ENCODE data around the gene JARID2. TPM values are rescaled to one million over a fixed set of nuclear protein-coding genes. Genes with fewer than 3 reads are reported as not detected.

JARID2 gene
- total and polyA plus RNA-seq, 2 of the 8 experiments (the other 6 are each of a cell fraction or from before 2014, with no cell fraction given) = 60.1 to 239 TPM

DNA sequence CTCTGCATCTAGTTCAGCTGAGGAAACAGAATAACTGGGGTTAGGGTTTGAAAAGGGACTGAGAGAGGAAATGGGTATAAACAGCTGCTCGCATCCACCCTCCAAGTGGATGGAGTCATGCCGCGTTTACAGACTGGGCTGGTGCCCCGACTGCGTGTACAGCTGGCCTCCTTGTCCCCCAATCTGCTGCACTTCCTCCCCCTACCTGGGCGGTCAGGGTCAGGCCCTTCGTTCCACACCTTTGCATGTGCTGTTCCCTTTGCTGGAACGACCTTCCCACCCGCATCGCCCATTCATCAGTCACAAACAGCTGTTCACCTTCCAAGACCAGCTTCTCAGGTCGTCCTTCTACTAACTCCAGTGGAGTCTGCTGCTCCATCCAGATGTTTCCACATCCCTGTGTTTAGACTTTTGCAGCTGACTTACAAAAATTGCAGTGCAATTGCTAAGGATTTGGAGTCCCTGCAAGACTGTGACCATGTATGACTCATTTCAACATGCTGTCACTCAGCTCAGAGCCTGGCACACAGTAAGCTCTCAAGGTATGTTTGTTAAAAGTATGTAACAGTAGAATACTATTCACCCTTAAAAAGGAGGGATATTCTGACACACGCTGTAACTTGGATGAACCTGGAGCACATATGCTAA is 287.6 kb downstream of the JARID2 start:
- Histone ChIP-seq H3K23me2 (ENCODE audit: low read depth, low read length) (no peaks in the 10 kb centered on the region), H3K14ac (ENCODE audit: insufficient read length) (no peak overlapping the region), H3K4me2 (ENCODE audit: insufficient read depth in 1 of 2, low read depth in 2 of 2, low read length in 2 of 2) (no peak overlapping the region), H4K8ac (ENCODE audit: extremely low read depth, insufficient read depth, low read length) (no peak overlapping the region), H3K4me1 (replicated peaks in 1 of 4; ENCODE audit: control insufficient read depth in 3 of 4, insufficient read depth in 4 of 4, low read length in 3 of 4) (no peaks in the 10 kb centered on the region), H2BK20ac (ENCODE audit: low read length) (no peak overlapping the region), H3K79me1 (ENCODE audit: low read depth, low read length) (peaks cover 2% of the 10 kb centered on the region; the same call in 1 of the 2 replicates), H4K5ac (ENCODE audit: insufficient read length, low read depth, low read length) (no peak overlapping the region), H2BK120ac (replicated peaks; ENCODE audit: low read depth, low read length) (no peak overlapping the region), H2BK12ac (ENCODE audit: low read depth, low read length) (no peak overlapping the region), H3K23ac (ENCODE audit: insufficient read length) (no peak overlapping the region), H3K4me3 (ENCODE audit: extremely low read depth in 1 of 4, insufficient read depth in 2 of 4, low read depth in 3 of 4, low read length in 4 of 4) (no peak overlapping the region), H3K9me3 (ENCODE audit: insufficient read depth in 2 of 2, low read depth in 1 of 2, low read length in 1 of 2) (no peaks in the 10 kb centered on the region), H3K27me3 (replicated peaks in 1 of 4; ENCODE audit: control insufficient read depth in 3 of 4, extremely low read depth in 1 of 4, insufficient read depth in 3 of 4, low read length in 3 of 4) (no peaks in the 10 kb centered on the region), H3K79me2 (ENCODE audit: control insufficient read depth in 1 of 2, insufficient read depth in 2 of 2, low read length in 2 of 2) (no peaks in the 10 kb centered on the region), H2AFZ (ENCODE audit: low read length) (no peak overlapping the region), H3K27ac (ENCODE audit: low read depth, low read length) (no peak overlapping the region), H2BK5ac (ENCODE audit: low read depth, low read length) (no peak overlapping the region), H3K36me3 (ENCODE audit: control insufficient read depth in 2 of 4, insufficient read depth in 4 of 4, low read length in 3 of 4) (no peaks in the 10 kb centered on the region; a peak in 2 of 8 replicates), H3K4ac (replicated peaks; ENCODE audit: insufficient read length, low read depth, low read length) (no peak overlapping the region), H4K20me1 (replicated peaks in 1 of 2; ENCODE audit: control insufficient read depth in 1 of 2, insufficient read depth in 2 of 2, low read length in 2 of 2) (no peaks in the 10 kb centered on the region), H3K18ac (ENCODE audit: extremely low read depth, low read length) (no peak overlapping the region), H3K9ac (replicated peaks in 1 of 4; ENCODE audit: extremely low read depth in 1 of 4, low read depth in 3 of 4, low read length in 3 of 4) (no peak overlapping the region), H3K56ac (replicated peaks; ENCODE audit: insufficient read length, low read depth, low read length) (no peak overlapping the region), H2BK15ac (ENCODE audit: low read length) (no peak overlapping the region), H2AK5ac (ENCODE audit: low read depth, low read length) (no peak overlapping the region), H4K91ac (replicated peaks; ENCODE audit: insufficient read length, low read length) (no peak overlapping the region)
- FAIRE-seq (no peak), DNase-seq (ENCODE audit: low read depth in 1 of 2, low spot score in 2 of 2) (peak in 1 of 2 experiments; percentile 37)
- ChIA-PET CTCF (ENCODE audit: partially characterized antibody) (interaction anchor here (0.7 to 3.3 kb wide), 3 partner anchors 10 to 91 kb away, joined by 3 to 11 read pairs (median 4); no protein-coding TSS in a partner anchor), POLR2A (ENCODE audit: partially characterized antibody) (interaction anchor here (1.1 to 1.5 kb wide), 3 partner anchors 10 to 125 kb away, joined by 3 to 5 read pairs (median 4); no protein-coding TSS in a partner anchor)
- WGBS, 2 experiments (ENCODE audit: extremely low coverage in 1 of 2, insufficient coverage in 1 of 2, insufficient read length in 1 of 2, insufficient replicate concordance in 2 of 2, low coverage in 1 of 2, low lambda C conversion rate in 2 of 2, missing lambda C conversion rate in 1 of 2) = 89% methylated on average over 11 of the region's 12 CpGs; no CpG with 5 or more reads in 1 of the 2 experiments
- TF ChIP-seq FOSL1 (IDR thresholded peaks at IDR 0.05; ENCODE audit: insufficient read depth, low read depth, low read length) = no peak
- no peak for TF ChIP-seq SIX5 (IDR thresholded peaks at IDR 0.05; ENCODE audit: low read depth, low read length)
- no peak for TF ChIP-seq CBX5 (IDR thresholded peaks at IDR 0.05; ENCODE audit: low read depth, low read length)
- no peak for TF ChIP-seq RXRA (IDR thresholded peaks at IDR 0.05; ENCODE audit: insufficient read depth, low read depth, low read length)
- TF ChIP-seq EGR1 (IDR thresholded peaks at IDR 0.05; ENCODE audit: borderline replicate concordance, low read depth, low read length) = no peak
- TF ChIP-seq SP4 (IDR thresholded peaks at IDR 0.05; ENCODE audit: low read length) = no peak
- TF ChIP-seq ASH2L (IDR thresholded peaks at IDR 0.05; ENCODE audit: low read length) = no peak
- TF ChIP-seq TBP (IDR thresholded peaks at IDR 0.05; ENCODE audit: low read depth, low read length) = no peak
- TF ChIP-seq SIRT6 (IDR thresholded peaks at IDR 0.05; ENCODE audit: low read length) = no peak
- TF ChIP-seq SUZ12 (IDR thresholded peaks at IDR 0.05; ENCODE audit: low read length) = no peak
- TF ChIP-seq PHF8 (conservative IDR thresholded peaks at IDR 0.05; ENCODE audit: low read depth, low read length) = no peak
- TF ChIP-seq BACH1 (IDR thresholded peaks at IDR 0.05; ENCODE audit: low read length) = no peak
- TF ChIP-seq SP1 (IDR thresholded peaks at IDR 0.05; ENCODE audit: low read depth, low read length) = no peak
- TF ChIP-seq SP2 (IDR thresholded peaks at IDR 0.05; ENCODE audit: low read length) = no peak
- no peak for TF ChIP-seq NRF1 (IDR thresholded peaks at IDR 0.05; ENCODE audit: low read depth, low read length)
- TF ChIP-seq BRCA1 (IDR thresholded peaks at IDR 0.05; ENCODE audit: low read depth, low read length) = no peak
